Stimulated activated CD8-positive, alpha-beta memory T cell treated with anti-CD3 and anti-CD28 coated beads, Interleukin-4, amount 100 ng/mL, for 24 hours (primary cell): ENCODE data around the gene ARMC12.

Experiments
- DNase-seq: peaks from one replicate; pipeline ENCODE4 v3.0.0-alpha.2; 2020; ENCODE audit warnings: low read depth

ARMC12 gene

DNA sequence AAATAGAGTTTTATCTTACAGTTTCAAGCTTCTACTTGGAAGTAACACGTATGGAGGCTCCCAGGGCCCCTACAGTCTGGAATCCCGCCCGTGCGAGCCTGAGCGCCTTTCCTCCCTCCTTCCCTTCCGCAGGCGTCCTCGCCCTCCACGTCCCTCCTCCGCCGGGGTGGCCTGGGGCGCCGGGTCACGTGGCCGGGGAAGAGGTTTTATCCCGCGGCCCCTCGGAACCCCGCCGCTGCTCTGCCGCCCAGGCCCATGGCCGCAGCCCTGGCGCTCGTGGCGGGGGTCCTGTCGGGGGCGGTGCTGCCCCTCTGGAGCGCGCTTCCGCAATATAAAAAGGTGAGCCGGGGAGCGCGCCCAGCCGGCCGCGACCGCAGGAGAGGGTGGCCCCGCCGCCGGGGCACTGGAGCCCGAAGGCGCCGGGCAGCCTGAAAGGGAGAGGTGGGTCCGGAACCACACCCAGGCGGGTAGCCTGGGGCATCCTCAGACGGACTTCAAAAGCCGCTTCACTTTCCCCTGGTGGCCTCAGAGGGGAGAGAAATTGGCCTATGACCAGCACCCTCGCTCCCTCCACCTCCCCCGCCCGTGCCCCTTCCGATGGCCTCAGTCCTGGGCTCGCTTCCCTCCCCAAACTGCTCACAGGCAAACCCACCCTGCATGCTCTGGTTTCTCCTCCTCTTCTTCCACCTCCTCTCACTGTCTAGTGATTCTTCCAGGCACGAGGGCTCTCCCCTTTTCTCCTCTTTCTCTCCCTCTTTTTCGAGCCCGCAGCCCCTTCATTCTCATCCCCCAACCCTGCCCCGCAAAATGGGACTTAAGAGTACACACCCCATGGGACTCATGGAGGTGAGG is 39.8 kb downstream of the ARMC12 start, which contains the start of gene CLPSL2:
CLPSL2 (plus strand) TSS at position 235 of the 852 bp plus-strand sequence; CDS start at position 256, 21 bp downstream.
- no peak for DNase-seq

DNA sequence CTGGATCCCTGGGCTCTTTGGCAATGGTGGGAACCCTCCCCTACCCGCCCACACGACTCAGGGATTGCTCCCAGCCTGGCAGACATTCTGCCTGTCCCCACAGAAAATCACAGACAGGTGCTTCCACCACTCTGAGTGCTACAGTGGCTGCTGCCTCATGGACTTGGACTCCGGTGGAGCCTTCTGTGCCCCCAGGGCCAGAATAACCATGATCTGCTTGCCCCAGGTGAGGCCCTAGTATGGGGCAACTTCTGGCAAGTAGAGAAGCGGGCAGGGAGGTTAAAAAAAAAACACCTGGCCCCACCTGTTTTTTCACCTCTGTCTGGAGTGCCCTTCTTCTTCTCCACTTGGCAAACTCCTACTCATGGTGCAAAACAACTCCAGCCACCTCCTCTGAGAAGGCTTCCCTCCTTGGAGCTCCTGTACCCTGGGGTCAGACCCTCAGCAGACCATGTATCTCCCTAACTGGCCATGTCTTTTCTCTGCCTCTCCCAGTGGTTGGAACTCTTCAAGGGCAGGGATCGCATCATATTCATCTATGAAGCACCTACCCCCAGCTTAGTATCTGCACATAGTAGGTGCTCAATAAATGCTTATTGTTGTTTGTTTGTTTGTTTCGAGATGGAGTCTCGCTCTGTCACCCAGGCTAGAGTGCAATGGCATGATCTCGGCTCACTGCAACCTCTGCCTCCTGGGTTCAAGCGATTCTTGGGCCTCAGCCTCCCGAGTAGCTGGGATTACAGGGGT is 40.7 kb downstream of the ARMC12 start:
- no peak for DNase-seq

DNA sequence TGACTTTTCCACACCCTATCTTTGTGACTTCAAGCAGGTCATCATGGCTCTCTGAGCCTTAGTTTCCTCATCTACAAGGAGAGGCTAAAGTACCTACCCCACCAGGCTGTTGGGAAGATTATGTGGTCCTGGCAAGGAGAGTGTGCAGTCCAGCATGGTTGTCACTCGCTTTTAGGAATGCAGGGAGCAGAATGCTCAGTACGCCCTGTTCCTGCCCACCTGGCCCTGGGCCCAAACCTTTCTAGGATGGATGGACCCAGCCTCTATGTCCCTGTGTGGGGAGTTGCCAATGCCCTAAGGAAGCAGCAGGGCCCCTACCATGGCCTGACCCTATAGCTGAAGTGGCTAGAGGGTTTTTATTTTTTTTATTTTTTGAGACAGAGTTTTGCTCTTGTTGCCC is 41.6 kb downstream of the ARMC12 start:
- DNase-seq: no peak

DNA sequence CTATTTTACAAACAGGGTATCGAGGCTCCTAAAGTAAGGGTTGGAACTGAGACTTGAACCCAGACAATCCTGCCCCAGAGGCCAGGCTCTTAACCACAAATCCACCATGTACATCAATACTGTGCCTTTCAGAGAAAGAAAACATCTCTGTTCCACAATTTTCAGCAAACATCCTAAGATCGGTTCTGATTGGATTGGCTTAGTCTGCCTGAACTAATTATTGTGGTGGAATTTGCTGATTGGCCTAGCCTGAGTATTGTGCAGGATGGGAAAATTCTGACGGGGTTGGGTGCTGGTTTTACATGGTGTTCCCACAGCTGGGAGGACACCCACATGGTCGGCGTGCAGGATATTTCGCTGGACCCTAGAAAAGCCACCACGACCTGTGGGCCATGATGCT is 43.9 kb downstream of the ARMC12 start, which contains the start of gene CLPSL1:
CLPSL1 (plus strand) TSS at position 301 of the 400 bp plus-strand sequence; CDS start at position 393, 92 bp downstream.
- no peak for DNase-seq

DNA sequence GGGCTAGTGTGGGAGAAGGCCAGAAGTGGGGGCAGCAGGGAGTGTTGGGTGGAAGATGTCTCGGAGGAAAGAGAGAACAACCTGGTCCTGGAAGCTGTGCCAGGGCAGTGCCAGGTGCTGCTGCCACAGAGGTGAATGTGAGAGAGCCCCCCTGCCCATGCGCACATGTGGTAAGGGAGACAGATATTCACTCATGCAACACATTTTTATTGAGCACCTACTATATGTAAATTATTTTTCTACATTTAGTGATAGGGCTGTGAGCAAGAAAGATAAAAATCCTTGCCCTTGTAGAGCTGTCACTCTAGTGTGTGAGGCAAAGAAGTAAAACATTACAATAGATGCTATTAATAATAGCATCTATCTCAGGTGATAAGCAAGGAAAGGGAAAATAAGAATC is 44.5 kb downstream of the ARMC12 start:
- DNase-seq: no peak

DNA sequence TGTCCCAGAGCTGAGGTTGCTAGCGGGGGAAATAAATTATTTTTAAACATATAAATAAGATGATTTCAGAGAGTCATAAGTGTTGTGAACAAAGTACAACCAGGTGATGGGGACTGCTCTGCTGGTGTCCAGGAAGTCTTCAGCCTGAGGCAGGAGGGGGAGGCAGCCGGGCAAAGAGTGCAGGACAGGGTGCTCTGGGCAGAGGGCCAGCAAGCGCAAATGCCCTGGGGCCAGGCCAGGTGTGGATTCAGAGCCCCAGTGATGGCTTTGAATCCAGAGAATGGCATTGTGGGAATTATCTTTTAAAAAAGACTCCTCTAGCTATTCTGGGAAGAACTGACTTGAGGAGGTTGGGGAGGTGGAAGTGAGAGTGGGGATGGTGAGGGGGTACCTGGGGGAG is 45.6 kb downstream of the ARMC12 start:
- DNase-seq: no peak

DNA sequence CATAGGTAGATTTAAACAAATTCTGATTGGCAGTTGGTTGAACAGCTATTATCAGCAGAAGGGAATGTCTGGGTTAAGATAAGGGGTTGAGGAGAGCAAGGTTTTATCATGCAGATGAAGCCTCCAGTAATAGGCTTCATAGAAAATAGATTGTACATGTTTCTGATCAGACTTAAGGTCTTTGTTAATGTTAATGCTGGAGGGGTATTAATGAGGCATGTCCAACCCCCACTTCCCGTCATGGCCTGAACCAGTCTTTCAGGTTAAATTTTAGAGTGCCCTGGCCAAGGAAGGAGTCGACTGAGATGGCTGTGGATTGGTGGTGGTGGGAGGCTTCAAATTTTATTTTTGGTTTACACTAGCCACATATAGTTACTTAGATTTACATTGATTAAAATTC is 47.4 kb downstream of the ARMC12 start:
- no peak for DNase-seq

DNA sequence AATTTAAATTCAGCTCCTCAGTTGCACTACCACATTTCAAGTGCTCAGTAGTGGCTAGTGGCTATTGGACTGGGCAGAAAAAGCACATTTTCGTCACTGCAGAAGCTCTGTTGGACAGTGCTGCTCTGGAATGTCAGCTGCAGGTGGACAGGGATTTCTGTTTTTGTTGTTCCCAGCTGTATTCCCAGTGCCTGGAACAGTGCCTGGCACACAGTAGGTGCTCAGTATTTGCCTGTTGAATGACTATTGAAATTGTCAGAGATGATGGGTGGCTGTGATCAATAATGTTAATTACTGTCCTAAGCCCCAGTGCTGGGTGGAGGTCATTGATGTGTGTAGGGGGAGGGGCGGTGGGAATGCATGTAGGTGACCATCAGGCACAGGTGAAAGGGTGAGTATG is 49.4 kb downstream of the ARMC12 start:
- DNase-seq: no peak

DNA sequence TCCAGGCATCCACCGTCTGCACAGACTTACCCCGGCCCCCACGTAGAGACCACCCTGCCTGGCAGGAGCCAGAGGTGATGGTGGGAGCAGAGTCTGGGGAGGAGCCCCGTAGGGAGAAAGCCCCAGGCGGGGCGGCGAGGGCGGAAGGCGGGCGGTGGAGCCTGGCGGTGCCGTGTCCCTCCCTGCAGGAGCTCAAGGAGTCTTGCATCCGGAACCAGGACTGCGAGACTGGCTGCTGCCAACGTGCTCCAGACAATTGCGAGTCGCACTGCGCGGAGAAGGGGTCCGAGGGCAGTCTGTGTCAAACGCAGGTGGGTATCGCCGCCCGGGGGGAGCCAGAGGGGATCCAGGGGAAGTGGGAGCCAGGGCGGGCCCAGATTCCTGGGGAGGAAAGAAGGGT is 50.0 kb downstream of the ARMC12 start:
- DNase-seq: no peak

DNA sequence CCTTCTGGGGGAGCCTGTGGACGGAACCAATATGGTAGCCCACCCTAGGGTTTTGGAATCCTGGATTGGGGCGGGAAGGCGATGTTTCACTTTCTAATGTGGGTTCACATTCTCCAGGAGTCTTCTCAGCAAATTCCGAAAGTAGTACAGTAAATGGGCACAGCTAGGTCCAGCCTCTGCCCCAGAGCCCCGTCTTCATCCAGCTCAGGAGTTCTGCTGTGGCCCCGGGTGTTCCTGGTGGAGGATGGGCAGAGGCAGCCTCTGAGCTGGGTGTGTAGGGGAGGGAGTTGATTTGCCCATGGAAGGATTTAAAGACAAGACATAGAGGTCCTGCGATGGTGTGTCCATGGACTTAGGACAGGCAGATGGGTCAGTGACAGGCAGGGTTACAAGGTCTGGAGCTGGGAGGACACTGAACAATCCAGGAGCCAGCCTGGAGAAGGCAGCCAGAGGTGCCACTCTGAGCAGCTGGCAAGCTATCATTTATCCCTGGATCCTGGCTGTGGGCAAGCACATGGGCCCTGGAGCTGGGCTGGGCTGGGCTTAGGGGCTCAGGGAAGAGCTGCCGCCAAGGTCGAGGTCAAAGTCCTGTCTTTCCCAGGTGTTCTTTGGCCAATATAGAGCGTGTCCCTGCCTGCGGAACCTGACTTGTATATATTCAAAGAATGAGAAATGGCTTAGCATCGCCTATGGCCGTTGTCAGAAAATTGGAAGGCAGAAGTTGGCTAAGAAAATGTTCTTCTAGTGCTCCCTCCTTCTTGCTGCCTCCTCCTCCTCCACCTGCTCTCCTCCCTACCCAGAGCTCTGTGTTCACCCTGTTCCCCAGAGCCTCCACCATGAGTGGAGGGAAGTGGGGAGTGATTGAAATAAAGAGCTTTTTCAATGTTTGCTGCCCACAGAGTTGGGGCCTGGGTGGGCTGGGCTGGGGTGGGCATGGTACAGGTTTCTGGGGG is 50.7 kb downstream of the ARMC12 start:
- no peak for DNase-seq

DNA sequence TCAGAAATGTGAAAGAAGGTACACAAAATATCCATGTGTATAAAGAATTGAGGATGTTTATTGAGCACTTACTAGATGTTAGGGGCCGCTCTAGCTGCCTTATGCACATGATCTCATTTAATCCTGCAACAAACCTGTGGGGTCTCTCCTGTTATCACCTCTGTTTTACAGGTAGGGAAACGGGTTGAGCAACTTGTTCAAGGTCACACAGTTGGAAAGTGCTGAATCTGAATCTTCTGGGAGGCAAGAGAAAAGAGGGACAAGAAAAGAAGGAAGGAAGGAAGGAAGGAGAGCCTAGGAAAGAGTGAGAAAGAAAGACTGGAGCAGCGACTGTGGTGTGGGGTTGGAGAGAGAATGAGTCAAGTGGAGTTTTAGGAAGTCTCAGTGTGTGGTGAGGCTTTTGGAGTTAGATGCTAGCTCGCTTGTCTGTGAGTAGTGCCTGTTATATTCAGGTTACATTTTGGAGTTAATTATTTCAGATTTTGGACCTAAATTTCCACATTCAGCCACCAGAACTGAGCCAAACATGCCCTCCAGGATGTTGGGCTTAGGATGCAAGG is 51.7 kb downstream of the ARMC12 start:
- no peak for DNase-seq

DNA sequence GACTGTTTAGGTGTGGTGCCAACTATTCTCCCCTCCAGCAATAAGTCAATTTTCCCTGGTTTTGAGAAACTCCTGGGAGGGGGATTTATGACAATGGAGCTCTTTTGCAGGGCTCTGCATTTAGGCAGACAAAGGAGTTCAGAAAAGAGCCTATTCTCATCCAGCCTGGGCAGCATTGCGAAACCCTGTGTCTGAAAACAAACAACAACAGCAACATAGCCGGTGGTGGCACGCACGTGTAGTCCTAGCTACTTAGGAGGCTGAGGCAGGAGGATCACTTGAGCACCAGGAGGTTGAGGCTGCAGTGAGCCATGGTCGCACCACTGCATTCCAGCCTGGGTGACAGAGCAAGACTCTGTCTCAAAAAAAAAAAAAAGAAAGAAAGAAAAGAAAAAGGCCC is 53.9 kb downstream of the ARMC12 start:
- no peak for DNase-seq

DNA sequence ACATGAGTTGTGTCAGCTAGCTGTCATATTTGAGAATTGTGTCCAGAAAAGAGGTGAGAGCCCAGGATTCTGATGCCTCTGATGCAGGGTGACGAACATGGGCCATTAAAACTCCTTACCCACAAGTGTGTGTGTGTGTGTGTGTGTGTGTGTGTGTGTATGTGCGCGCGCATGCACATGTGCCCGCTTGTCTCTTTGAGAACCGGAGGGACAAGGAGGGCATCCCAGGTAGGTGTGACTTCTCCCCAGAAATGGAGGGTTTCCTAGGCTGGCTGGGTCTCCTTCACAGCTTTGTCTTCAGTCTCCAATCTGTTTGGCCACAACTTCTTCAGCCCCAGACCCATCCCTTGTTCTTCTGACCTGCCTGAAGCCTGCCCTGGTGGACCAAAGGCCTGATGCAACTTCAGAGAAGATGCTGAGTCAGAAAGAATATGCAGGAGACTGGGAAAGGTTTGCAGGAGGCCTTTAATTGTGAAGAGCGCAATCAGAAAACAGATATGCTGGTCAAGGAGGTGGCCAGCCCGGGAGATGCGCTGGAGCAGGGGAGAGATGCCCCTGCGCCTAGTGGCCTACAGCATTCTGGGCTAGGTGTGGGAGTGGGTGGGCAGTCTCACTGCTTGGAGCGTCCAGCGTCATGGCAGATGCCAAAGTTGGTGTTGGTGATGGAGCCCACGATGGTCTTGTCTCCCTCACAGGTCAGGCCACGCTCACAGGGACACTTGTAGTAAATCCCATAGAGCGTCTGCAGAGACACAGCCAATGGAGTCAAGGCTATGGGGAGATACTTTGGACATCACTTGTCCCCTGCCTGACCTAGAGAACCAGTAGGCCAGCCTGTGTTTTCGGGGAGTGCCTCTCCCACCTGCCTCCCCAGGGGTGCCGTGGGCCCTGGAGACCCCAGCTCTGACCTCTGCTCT is 58.0 kb downstream of the ARMC12 start:
- no peak for DNase-seq

DNA sequence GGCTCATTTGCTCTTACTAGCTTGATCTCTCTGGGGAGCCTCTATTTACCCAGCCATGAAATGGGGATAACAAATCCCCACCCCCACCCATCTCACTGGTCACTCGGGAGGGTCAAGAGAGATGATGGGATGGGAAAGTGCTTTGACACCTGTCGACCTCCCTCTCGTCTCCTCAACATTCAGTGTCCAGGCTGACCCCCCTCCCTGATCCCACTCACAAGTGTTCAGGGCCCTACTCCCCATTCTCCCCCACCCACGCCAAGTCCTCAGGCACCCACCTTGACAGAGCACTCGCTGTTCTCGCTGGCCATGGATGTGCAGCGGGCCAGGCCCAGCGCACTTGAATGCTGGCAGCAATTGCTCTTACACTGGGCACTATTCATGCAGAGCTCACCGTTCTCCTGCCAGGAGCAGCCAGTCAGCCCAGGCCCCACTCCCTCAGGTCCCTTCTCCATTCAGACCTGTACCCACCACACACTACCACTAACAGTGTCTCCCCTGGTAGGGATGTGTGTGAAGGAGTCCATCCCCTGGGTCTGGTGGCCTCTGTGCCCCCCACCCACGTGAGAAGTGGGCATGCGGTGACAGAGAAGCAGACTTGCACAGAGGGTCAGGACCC is 58.7 kb downstream of the ARMC12 start:
- DNase-seq: no peak

DNA sequence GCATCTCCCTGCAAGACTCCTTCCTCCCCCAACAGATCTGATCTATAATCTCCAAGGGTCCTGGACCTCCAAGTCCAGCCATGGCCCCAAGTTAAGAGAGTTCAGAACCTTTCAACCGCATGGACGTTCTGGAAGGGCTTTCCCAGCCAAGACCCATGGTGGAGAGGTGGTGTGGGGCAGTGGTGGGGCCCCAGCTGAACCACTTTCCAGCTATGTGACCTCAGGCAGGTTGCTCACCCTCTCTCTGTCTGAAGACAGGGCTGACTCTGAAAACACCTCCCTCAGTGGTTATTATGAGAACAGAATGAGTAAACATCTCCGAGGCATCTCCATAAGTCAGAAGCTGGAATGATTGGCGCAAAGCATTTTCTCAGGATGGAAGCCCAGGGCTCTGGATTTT is 59.4 kb downstream of the ARMC12 start:
- DNase-seq: no peak

DNA sequence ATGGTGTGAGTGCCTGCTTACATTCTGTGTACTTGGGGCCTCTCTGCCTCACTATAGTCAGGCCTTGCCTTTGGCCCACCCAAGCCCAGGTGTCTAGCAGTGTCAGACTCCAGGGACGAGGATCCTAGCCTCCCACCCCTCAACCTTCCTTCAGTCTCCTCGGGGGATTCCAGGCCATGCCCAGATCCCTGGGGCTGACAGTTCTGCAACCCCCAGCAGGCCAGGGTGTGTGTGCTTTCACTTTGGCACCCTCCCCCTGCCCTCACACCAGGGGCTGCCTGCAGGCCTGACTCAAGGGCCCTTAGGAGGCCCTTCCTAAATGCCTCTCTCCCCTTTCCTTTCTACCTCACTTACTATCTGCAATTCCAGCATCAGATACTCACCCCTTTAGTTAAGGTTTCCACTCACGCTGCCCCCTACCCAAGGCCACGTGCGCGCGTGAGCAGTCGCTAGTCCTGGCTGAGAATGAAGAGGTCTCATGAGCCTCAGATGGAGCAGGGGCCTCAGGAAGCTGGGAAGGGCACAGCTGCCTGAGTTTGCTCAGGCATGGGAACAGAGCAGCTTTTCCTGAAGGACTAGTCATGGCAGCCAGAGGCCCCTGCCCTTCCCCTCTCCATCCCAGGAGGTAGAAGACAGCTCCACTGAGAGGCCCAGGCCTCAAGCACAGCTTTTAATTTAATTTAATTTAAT is 61.1 kb downstream of the ARMC12 start:
- DNase-seq: no peak
